Osteoblast (primary cell): ENCODE data around the gene LRR1. TPM values are rescaled to one million over a fixed set of nuclear protein-coding genes. Genes with fewer than 3 reads are reported as not detected.

Source experiments
- DNase-seq: peaks from one replicate; pipeline ENCODE4 v3.0.0; 2011; ENCODE audit warnings: low spot score, mixed read lengths; ENCODE audit not compliant: insufficient read length; ENCODE audit errors: missing footprints
- H2AFZ ChIP-seq: 2 replicates; pipeline ENCODE4 v1.6.0; 2011; ENCODE audit warnings: mild to moderate bottlenecking, low read length
- H3K27ac ChIP-seq: 2 replicates; pipeline ENCODE4 v1.5.1; 2011; ENCODE audit warnings: mild to moderate bottlenecking, low read depth, low read length, moderate library complexity
- H3K27me3 ChIP-seq: 2 replicates; pipeline ENCODE4 v1.6.0; 2012; ENCODE audit warnings: mild to moderate bottlenecking, control low read depth, inconsistent platforms, low read length, moderate library complexity; ENCODE audit not compliant: insufficient read depth
- H3K36me3 ChIP-seq: 2 replicates; pipeline ENCODE4 v1.5.1; 2011; ENCODE audit warnings: mild to moderate bottlenecking, low read length, control low read depth, moderate library complexity; ENCODE audit not compliant: insufficient read depth
- H3K4me1 ChIP-seq: 2 replicates; pipeline ENCODE4 v1.5.1; 2011; ENCODE audit warnings: mild to moderate bottlenecking, low read length, control low read depth, moderate library complexity; ENCODE audit not compliant: insufficient read depth
- H3K4me2 ChIP-seq: 2 replicates; pipeline ENCODE4 v1.6.0; 2011; ENCODE audit warnings: mild to moderate bottlenecking, low read length; ENCODE audit not compliant: insufficient read depth
- H3K4me3 ChIP-seq: fragments of 200-600 bp; sonication (generic); 3 replicates; pipeline ENCODE4 v1.5.1; 2012; ENCODE audit warnings: mild to moderate bottlenecking, low read length, inconsistent platforms; ENCODE audit not compliant: insufficient read depth
- H3K79me2 ChIP-seq: 2 replicates; pipeline ENCODE4 v1.6.0; 2012; ENCODE audit warnings: mild to moderate bottlenecking, low read length, control low read depth, inconsistent platforms; ENCODE audit not compliant: insufficient read depth
- H3K9me3 ChIP-seq: 2 replicates; pipeline ENCODE4 v1.5.1; 2011; ENCODE audit warnings: low read depth, low read length, control low read depth
- H4K20me1 ChIP-seq: 2 replicates; pipeline ENCODE4 v1.6.0; 2012; ENCODE audit warnings: mild to moderate bottlenecking, low read length, control low read depth; ENCODE audit not compliant: insufficient read depth
- CTCF ChIP-seq: IDR thresholded peaks from 2 replicates; pipeline ENCODE4 v1.5.1; 2011; ENCODE audit warnings: mild to moderate bottlenecking, low read depth, low read length, moderate library complexity; ENCODE audit errors: extremely low read depth
- total RNA-seq: library from RNA; depleted of rRNA; stranded (reverse); fragments of >200 nt; gene quantifications from 2 replicates; pipeline ENCODE4 v1.2.3, GENCODE V29; 2012

LRR1 gene
- total RNA-seq: 7.6 and 16.2 TPM in 2 replicates

GRCh38 chr14:49598485-49599300 is at the start of gene LRR1:
Gene LRR1, plus strand, starts transcription at chr14:49598940. Its CDS starts 81 bp downstream, at chr14:49599021.
- no peaks in the 10 kb centered on the region for H3K9me3 ChIP-seq
- H2AFZ ChIP-seq: peak within 1 kb of the TSS; percentile 92
- no peak for TF ChIP-seq CTCF
- peak within 1 kb of the TSS; percentile 94 for H3K27ac ChIP-seq
- no peaks in the 10 kb centered on the region for H4K20me1 ChIP-seq
- H3K4me3 ChIP-seq: peak within 1 kb of the TSS; percentile 93
- no peaks in the 10 kb centered on the region for H3K27me3 ChIP-seq
- peak; percentile 96 for DNase-seq
- peaks cover 35% of the 10 kb centered on the region for H3K79me2 ChIP-seq
- peaks cover 14% of the 10 kb centered on the region for H3K4me1 ChIP-seq
- H3K4me2 ChIP-seq: peak within 1 kb of the TSS; percentile 98
- peaks cover 3% of the 10 kb centered on the region for H3K36me3 ChIP-seq

DNA sequence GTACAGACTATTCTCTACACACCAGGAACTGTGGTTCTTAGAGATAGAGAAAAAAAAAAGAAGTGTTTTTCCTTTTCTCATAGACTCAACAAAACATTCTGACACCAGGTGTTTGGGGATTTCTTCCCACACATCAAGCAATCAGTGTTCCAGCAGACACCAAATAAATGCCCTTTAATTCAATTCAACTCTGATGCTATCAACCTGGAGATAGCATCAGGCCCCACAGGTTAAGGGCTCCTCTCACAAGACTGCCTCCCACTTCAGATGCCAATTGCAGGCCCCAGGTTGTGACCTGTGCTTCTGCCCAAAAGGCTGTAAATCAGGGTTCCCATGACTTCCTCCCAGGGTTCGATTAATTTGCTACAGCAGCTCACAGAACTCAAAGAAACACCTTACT is 49.3 kb upstream of the LRR1 start:
- H3K27ac ChIP-seq: no peak overlapping the region
- H4K20me1 ChIP-seq: no peaks in the 10 kb centered on the region
- H3K4me1 ChIP-seq: no peaks in the 10 kb centered on the region
- no peak for TF ChIP-seq CTCF
- H3K27me3 ChIP-seq: no peaks in the 10 kb centered on the region
- no peaks in the 10 kb centered on the region for H3K9me3 ChIP-seq
- no peak overlapping the region for H3K4me2 ChIP-seq
- no peak overlapping the region for H3K4me3 ChIP-seq
- no peaks in the 10 kb centered on the region for H3K36me3 ChIP-seq
- no peaks in the 10 kb centered on the region for H3K79me2 ChIP-seq
- no peak for DNase-seq
- H2AFZ ChIP-seq: no peak overlapping the region

- Histone ChIP-seq H3K27me3 (no peaks in the 10 kb centered on the region), H3K27ac (no peak overlapping the region), H3K36me3 (no peaks in the 10 kb centered on the region), H3K4me1 (no peaks in the 10 kb centered on the region), H2AFZ (no peak overlapping the region), H3K9me3 (no peaks in the 10 kb centered on the region), H3K79me2 (no peaks in the 10 kb centered on the region), H3K4me2 (no peak overlapping the region), H4K20me1 (no peaks in the 10 kb centered on the region), H3K4me3 (no peak overlapping the region)
- TF ChIP-seq CTCF: no peak
- peak; percentile 61 for DNase-seq
Measured at GRCh38 chr14:49549881-49550280, 48.9 kb upstream of the LRR1 start.

DNA sequence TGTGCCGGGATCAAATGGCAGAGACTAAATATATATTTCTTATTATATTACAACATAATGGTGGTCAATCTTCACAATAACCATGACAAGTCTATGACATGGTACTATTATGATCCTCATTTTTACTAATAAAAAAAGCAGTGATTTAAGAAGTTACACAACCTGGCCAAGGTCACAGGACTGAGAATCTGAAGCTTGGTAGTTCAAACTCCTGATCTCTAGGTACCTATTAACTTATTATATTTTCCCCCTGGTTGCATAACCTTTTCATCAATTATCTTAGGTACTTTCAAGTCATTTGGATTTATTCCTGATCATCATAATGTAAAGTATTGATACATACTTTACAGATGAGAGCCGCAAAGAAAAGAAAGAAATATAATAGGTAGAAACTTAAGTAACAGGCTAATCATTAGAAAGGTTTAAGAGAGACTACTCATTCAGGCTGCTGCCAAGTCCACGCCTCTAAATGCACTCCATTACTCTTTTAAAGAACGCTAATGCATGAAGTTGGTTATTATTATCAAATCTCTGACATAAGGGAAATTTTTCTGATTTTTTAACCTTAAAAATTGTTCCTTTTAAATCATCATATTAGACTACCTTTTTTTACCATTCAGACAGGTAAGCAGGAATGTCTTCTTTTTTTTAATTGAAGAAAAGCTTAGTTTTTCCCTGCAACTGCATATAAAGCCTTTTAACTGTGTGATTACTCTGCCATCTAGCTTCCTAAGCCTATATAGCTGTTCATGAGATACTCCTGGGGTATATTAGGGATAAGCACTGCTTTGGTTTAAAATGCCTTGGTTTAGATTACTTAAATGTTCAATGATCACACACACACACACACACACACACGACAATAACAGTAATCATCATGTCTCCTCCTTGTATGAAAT is 48.2 kb upstream of the LRR1 start:
- no peak overlapping the region for H2AFZ ChIP-seq
- no peaks in the 10 kb centered on the region for H3K79me2 ChIP-seq
- TF ChIP-seq CTCF: peak; percentile 50
- DNase-seq: peak; percentile 85
- H3K27me3 ChIP-seq: no peaks in the 10 kb centered on the region
- no peak overlapping the region for H3K4me2 ChIP-seq
- H3K9me3 ChIP-seq: no peaks in the 10 kb centered on the region
- H3K4me3 ChIP-seq: no peak overlapping the region
- no peaks in the 10 kb centered on the region for H3K36me3 ChIP-seq
- H3K27ac ChIP-seq: no peak overlapping the region
- no peaks in the 10 kb centered on the region for H3K4me1 ChIP-seq
- H4K20me1 ChIP-seq: no peaks in the 10 kb centered on the region
